IMR-90 (cell line): ENCODE measurements around the gene FRY. TPM values are rescaled to one million over a fixed set of nuclear protein-coding genes. Genes with fewer than 3 reads are reported as not detected.

ENCODE experiments used
- ATAC-seq: fragments of 200-7000 bp; cut with Tn5 transposase; 2 replicates; pipeline ENCODE4 v1.9.1; 2020; ENCODE audit warnings: low read depth, mild to moderate bottlenecking, moderate library complexity
- BruUV-seq: library from RNA; stranded (reverse); fragments of 400-500 nt; replicated peaks from 2 replicates; lab custom pipeline; 2021; lab: Mats Ljungman, UMichigan
- CTCF ChIA-PET: fragments of 300-600 bp; formaldehyde crosslinking; extraction: SDS; loops from one replicate; lab custom pipeline; 2021; ENCODE audit warnings: antibody characterized with exemption; lab: Yijun Ruan, JAX
- POLR2A ChIA-PET: fragments of 300-600 bp; sonication (Branson Sonifier 250); formaldehyde crosslinking; loops from one replicate; lab custom pipeline; 2022; ENCODE audit warnings: antibody characterized with exemption; ENCODE audit not compliant: unreplicated experiment; lab: Charles Lee
- DNase-seq: peaks from one replicate; pipeline ENCODE4 v3.0.0; 2013
- H2AFZ ChIP-seq: replicated peaks from 2 replicates; pipeline ENCODE3; 2013; ENCODE audit warnings: low read length, mild to moderate bottlenecking; ENCODE audit not compliant: poor library complexity
- H2AK5ac ChIP-seq: 2 replicates; pipeline ENCODE4 v1.6.1; 2013; ENCODE audit warnings: low read depth, low read length, inconsistent platforms
- H2AK9ac ChIP-seq: replicated peaks from 2 replicates; pipeline ENCODE3; 2013; ENCODE audit warnings: mild to moderate bottlenecking, low read depth, low read length, moderate library complexity; ENCODE audit not compliant: poor library complexity
- H2BK120ac ChIP-seq: 2 replicates; pipeline ENCODE4 v1.6.1; 2013; ENCODE audit warnings: low read depth, low read length, inconsistent platforms
- H2BK15ac ChIP-seq: 3 replicates; pipeline ENCODE4 v1.6.1; 2013; ENCODE audit warnings: low read depth, low read length, inconsistent platforms
- H2BK20ac ChIP-seq: 2 replicates; pipeline ENCODE4 v1.6.1; 2013; ENCODE audit warnings: low read depth, mild to moderate bottlenecking, inconsistent platforms, low read length, moderate library complexity
- H2BK5ac ChIP-seq: 2 replicates; pipeline ENCODE4 v1.6.1; 2013; ENCODE audit warnings: mild to moderate bottlenecking, low read depth, low read length, inconsistent platforms; ENCODE audit not compliant: poor library complexity, severe bottlenecking
- H3K14ac ChIP-seq: replicated peaks from 2 replicates; pipeline ENCODE4 v1.6.1; 2013; ENCODE audit warnings: low read depth, low read length, inconsistent platforms
- H3K18ac ChIP-seq: 2 replicates; pipeline ENCODE4 v1.6.1; 2013; ENCODE audit warnings: low read depth, low read length, control low read depth
- H3K23ac ChIP-seq: 2 replicates; pipeline ENCODE4 v1.6.1; 2013; ENCODE audit warnings: low read depth, low read length, inconsistent platforms
- H3K27ac ChIP-seq: 2 replicates; pipeline ENCODE4 v1.5.1; 2013; ENCODE audit warnings: mild to moderate bottlenecking, control low read depth, low read length; ENCODE audit not compliant: insufficient read depth
- H3K27me3 ChIP-seq: 2 replicates; pipeline ENCODE4 v1.6.1; 2013; ENCODE audit warnings: low read length; ENCODE audit not compliant: control insufficient read depth, insufficient read depth
- H3K36me3 ChIP-seq: 2 replicates; pipeline ENCODE4 v1.6.1; 2013; ENCODE audit warnings: low read length, mixed read lengths; ENCODE audit not compliant: control insufficient read depth, insufficient read depth
- H3K4ac ChIP-seq: 2 replicates; pipeline ENCODE4 v1.6.1; 2013; ENCODE audit warnings: low read depth, low read length, inconsistent platforms
- H3K4me1 ChIP-seq: 2 replicates; pipeline ENCODE4 v1.6.1; 2013; ENCODE audit warnings: low read length, mixed read lengths; ENCODE audit not compliant: control insufficient read depth, insufficient read depth
- H3K4me2 ChIP-seq: 2 replicates; pipeline ENCODE4 v1.6.1; 2013; ENCODE audit warnings: low read depth, mild to moderate bottlenecking, control low read depth, low read length, moderate library complexity
- H3K4me3 ChIP-seq: 2 replicates; pipeline ENCODE4 v1.5.1; 2013; ENCODE audit warnings: low read depth, mild to moderate bottlenecking, control low read depth, low read length, moderate library complexity; ENCODE audit not compliant: insufficient read depth
- H3K56ac ChIP-seq: 2 replicates; pipeline ENCODE4 v1.6.1; 2013; ENCODE audit warnings: low read length, inconsistent platforms; ENCODE audit not compliant: insufficient read depth; ENCODE audit errors: extremely low read depth
- H3K79me1 ChIP-seq, 2 experiments: 2 replicates each; pipeline ENCODE4 v1.6.1; 2013; ENCODE audit warnings: low read length in 2 of 2, inconsistent platforms in 1 of 2, low read depth in 1 of 2
- H3K9ac ChIP-seq: 2 replicates; pipeline ENCODE4 v1.6.1; 2013; ENCODE audit warnings: low read depth, low read length, control low read depth
- H3K9me1 ChIP-seq: 2 replicates; pipeline ENCODE4 v1.6.1; 2013; ENCODE audit warnings: low read length, inconsistent platforms; ENCODE audit not compliant: insufficient read depth
- H3K9me3 ChIP-seq: 2 replicates; pipeline ENCODE4 v1.6.1; 2013; ENCODE audit warnings: low read length; ENCODE audit not compliant: control insufficient read depth, insufficient read depth
- H4K20me1 ChIP-seq: 2 replicates; pipeline ENCODE4 v1.6.1; 2013; ENCODE audit warnings: low read length, inconsistent platforms; ENCODE audit not compliant: insufficient read depth
- H4K5ac ChIP-seq: 2 replicates; pipeline ENCODE4 v1.6.1; 2013; ENCODE audit warnings: mild to moderate bottlenecking, low read depth, low read length, control low read depth
- H4K8ac ChIP-seq, 2 experiments: 2 replicates each; pipeline ENCODE4 v1.6.1; 2013; ENCODE audit warnings: low read depth in 2 of 2, low read length in 2 of 2, control low read depth in 1 of 2, inconsistent platforms in 1 of 2
- H4K91ac ChIP-seq: 2 replicates; pipeline ENCODE4 v1.6.1; 2013; ENCODE audit warnings: low read depth, low read length, inconsistent platforms; ENCODE audit not compliant: insufficient read depth
- BHLHE40 ChIP-seq: fragments of 150-350 bp; IDR thresholded peaks from 2 replicates; pipeline ENCODE4 v1.6.1; 2016; ENCODE audit warnings: mild to moderate bottlenecking, low read depth, low read length
- CEBPB ChIP-seq: IDR thresholded peaks from 2 replicates; pipeline ENCODE4 v1.6.1; 2012; ENCODE audit warnings: low read depth, low read length, improper control_type of control experiment
- CHD1 ChIP-seq: IDR thresholded peaks from 2 replicates; pipeline ENCODE4 v1.6.1; 2012; ENCODE audit warnings: low read depth, low read length, improper control_type of control experiment
- FOS ChIP-seq: fragments of 150-350 bp; IDR thresholded peaks from 2 replicates; pipeline ENCODE4 v1.6.1; 2016; ENCODE audit warnings: low read depth, low read length
- MAZ ChIP-seq: IDR thresholded peaks from 2 replicates; pipeline ENCODE4 v1.6.1; 2012; ENCODE audit warnings: low read depth, mild to moderate bottlenecking, low read length, improper control_type of control experiment, moderate library complexity, borderline replicate concordance
- MXI1 ChIP-seq: IDR thresholded peaks from 2 replicates; pipeline ENCODE4 v1.6.1; 2012; ENCODE audit warnings: low read depth, mild to moderate bottlenecking, low read length, moderate library complexity, borderline replicate concordance
- NFE2L2 ChIP-seq: fragments of 150-350 bp; IDR thresholded peaks from 2 replicates; pipeline ENCODE4 v1.6.1; 2016; ENCODE audit warnings: low read depth, mild to moderate bottlenecking, low read length
- POLR2A ChIP-seq: IDR thresholded peaks from 2 replicates; pipeline ENCODE4 v1.6.1; 2012; ENCODE audit warnings: mild to moderate bottlenecking, low read depth, low read length
- RAD21 ChIP-seq: IDR thresholded peaks from 2 replicates; pipeline ENCODE4 v1.6.1; 2012; ENCODE audit warnings: low read length, improper control_type of control experiment
- RCOR1 ChIP-seq: IDR thresholded peaks from 2 replicates; pipeline ENCODE4 v1.6.1; 2012; ENCODE audit warnings: mild to moderate bottlenecking, low read length, improper control_type of control experiment; ENCODE audit not compliant: insufficient replicate concordance
- RFX5 ChIP-seq: IDR thresholded peaks from 2 replicates; pipeline ENCODE4 v1.8.0; 2012; ENCODE audit warnings: low read depth, mild to moderate bottlenecking, low read length, moderate library complexity
- SMC3 ChIP-seq: fragments of 150-350 bp; IDR thresholded peaks from 2 replicates; pipeline ENCODE4 v1.6.1; 2016; ENCODE audit warnings: low read depth, mild to moderate bottlenecking, antibody characterized with exemption, low read length, moderate library complexity
- WGBS, 2 experiments: methylation state at CpG; one replicate each; pipeline versions ENCODE4 v1.1.5 to v1.1.7; 2013; ENCODE audit warnings: missing lambda C conversion rate in 2 of 2; ENCODE audit not compliant: insufficient read length in 1 of 2; ENCODE audit errors: extremely low coverage in 2 of 2; 5-methylcytosine and 5-hydroxymethylcytosine counted together
- dilution Hi-C: fragments of 300-500 bp; cut with HindIII; formaldehyde crosslinking; loops from one replicate; pipeline ENCODE4 v1.14.3; 2018; ENCODE audit warnings: low sequenced_read_pairs; ENCODE audit not compliant: unreplicated experiment
- in situ Hi-C: fragments of 300-500 bp; cut with MboI; formaldehyde crosslinking; loops from 3 replicates; pipeline ENCODE4 v1.14.3; 2019; ENCODE audit warnings: low sequenced_read_pairs, inconsistent platforms, mixed read lengths
- intact Hi-C: fragments of 100-400 bp; cut with micrococcal nuclease; formaldehyde crosslinking; loops from 2 replicates; pipeline ENCODE4 v1.10.0; 2022
- polyA plus RNA-seq, 3 experiments: library from polyadenylated mRNA; depleted of rRNA; stranded (reverse); fragments of >200 nt; gene quantifications; 2 replicates each; pipeline ENCODE4 v1.2.3, GENCODE V29; 2012; ENCODE audit warnings: low replicate concordance in 1 of 3
- total RNA-seq: library from RNA; depleted of rRNA; stranded (reverse); fragments of >200 nt; gene quantifications from 2 replicates; pipeline ENCODE4 v1.2.3, GENCODE V29; 2012
- TF ChIP-seq, protein P1 (sequence below): fragments of 150-350 bp; IDR thresholded peaks from 2 replicates; pipeline ENCODE4 v1.6.1; 2017; ENCODE audit warnings: mild to moderate bottlenecking, antibody characterized with exemption, low read length, low read depth
- TF ChIP-seq, protein P2 (sequence below): fragments of 150-350 bp; IDR thresholded peaks from 2 replicates; pipeline ENCODE4 v1.6.1; 2016; ENCODE audit warnings: low read depth, mild to moderate bottlenecking, low read length, moderate library complexity, borderline replicate concordance
- TF ChIP-seq, protein P3 (sequence below): conservative IDR thresholded peaks from 2 replicates; pipeline ENCODE4 v1.5.1; 2012; ENCODE audit warnings: mild to moderate bottlenecking, low read depth, low read length, improper control_type of control experiment

FRY gene
- total and polyA plus RNA-seq, 2 of the 4 experiments (the other 2 are of a cell fraction) = 3.0 to 4.8 TPM

DNA sequence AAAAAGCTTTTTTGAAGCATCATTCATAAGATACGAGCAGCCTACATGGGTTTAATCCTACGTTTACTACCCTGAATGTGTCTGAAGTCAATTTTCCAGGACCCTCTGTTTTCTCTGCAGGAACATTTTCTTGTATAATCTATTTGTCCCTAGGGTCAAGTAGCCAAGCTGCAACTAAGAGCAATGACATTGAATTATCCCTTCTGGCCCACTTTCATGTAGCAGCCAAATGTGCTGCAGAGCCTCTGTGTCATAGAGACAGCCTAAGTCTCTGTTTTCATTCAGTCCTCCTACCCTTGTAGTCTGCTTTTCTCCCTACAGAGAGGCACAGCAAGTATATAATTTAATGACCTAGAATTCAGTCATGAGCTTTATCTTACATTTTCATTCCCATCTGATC, 201.5 kb downstream of the FRY start:
- H3K4ac ChIP-seq = no peak overlapping the region
- H2AFZ ChIP-seq = no peak overlapping the region
- no peaks in the 10 kb centered on the region for H3K9me3 ChIP-seq
- no peak overlapping the region for H3K56ac ChIP-seq
- ATAC-seq = no peak
- H3K9me1 ChIP-seq = peaks cover 7% of the 10 kb centered on the region
- H3K14ac ChIP-seq = no peak overlapping the region
- H3K27ac ChIP-seq = no peak overlapping the region
- H2BK20ac ChIP-seq = no peak overlapping the region
- no peak overlapping the region for H4K5ac ChIP-seq
- H3K23ac ChIP-seq = no peak overlapping the region
- H4K8ac ChIP-seq = no peak overlapping the region
- no peaks in the 10 kb centered on the region for H3K27me3 ChIP-seq
- no peak overlapping the region for H3K18ac ChIP-seq
- no peaks in the 10 kb centered on the region for H4K20me1 ChIP-seq
- H3K4me1 ChIP-seq = peaks cover 7% of the 10 kb centered on the region; the same call in 1 of the 2 replicates
- ChIA-PET CTCF (no interaction called here), POLR2A (no interaction called here)
- no peak overlapping the region for H2BK5ac ChIP-seq
- DNase-seq = no peak
- no peak overlapping the region for H2BK120ac ChIP-seq
- H2AK5ac ChIP-seq = no peak overlapping the region
- no peak overlapping the region for H2BK15ac ChIP-seq
- H3K4me3 ChIP-seq = no peak overlapping the region
- no peaks in the 10 kb centered on the region for H3K79me1 ChIP-seq
- intact Hi-C loops = no loop called here
- H3K9ac ChIP-seq = no peak overlapping the region
- WGBS, 2 experiments = 100% methylated on average over 1 of the region's 2 CpGs; no CpG with 5 or more reads in 1 of the 2 experiments
- dilution Hi-C loops = no loop called here
- H4K91ac ChIP-seq = no peak overlapping the region
- TF ChIP-seq CHD1 (no peak), FOS (no peak), MAZ (no peak), NFE2L2 (no peak), MXI1 (no peak), RCOR1 (no peak), BHLHE40 (no peak), POLR2A (no peak), CEBPB (no peak), RFX5 (no peak), SMC3 (no peak), RAD21 (no peak)
- TF ChIP-seq, protein P1, sequence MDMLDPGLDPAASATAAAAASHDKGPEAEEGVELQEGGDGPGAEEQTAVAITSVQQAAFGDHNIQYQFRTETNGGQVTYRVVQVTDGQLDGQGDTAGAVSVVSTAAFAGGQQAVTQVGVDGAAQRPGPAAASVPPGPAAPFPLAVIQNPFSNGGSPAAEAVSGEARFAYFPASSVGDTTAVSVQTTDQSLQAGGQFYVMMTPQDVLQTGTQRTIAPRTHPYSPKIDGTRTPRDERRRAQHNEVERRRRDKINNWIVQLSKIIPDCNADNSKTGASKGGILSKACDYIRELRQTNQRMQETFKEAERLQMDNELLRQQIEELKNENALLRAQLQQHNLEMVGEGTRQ = no peak
- TF ChIP-seq, protein P2, sequence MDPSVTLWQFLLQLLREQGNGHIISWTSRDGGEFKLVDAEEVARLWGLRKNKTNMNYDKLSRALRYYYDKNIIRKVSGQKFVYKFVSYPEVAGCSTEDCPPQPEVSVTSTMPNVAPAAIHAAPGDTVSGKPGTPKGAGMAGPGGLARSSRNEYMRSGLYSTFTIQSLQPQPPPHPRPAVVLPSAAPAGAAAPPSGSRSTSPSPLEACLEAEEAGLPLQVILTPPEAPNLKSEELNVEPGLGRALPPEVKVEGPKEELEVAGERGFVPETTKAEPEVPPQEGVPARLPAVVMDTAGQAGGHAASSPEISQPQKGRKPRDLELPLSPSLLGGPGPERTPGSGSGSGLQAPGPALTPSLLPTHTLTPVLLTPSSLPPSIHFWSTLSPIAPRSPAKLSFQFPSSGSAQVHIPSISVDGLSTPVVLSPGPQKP = no peak
- TF ChIP-seq, protein P3, sequence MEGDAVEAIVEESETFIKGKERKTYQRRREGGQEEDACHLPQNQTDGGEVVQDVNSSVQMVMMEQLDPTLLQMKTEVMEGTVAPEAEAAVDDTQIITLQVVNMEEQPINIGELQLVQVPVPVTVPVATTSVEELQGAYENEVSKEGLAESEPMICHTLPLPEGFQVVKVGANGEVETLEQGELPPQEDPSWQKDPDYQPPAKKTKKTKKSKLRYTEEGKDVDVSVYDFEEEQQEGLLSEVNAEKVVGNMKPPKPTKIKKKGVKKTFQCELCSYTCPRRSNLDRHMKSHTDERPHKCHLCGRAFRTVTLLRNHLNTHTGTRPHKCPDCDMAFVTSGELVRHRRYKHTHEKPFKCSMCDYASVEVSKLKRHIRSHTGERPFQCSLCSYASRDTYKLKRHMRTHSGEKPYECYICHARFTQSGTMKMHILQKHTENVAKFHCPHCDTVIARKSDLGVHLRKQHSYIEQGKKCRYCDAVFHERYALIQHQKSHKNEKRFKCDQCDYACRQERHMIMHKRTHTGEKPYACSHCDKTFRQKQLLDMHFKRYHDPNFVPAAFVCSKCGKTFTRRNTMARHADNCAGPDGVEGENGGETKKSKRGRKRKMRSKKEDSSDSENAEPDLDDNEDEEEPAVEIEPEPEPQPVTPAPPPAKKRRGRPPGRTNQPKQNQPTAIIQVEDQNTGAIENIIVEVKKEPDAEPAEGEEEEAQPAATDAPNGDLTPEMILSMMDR = no peak
- peaks cover 30% of the 10 kb centered on the region for H3K36me3 ChIP-seq
- no TSS peak for BruUV-seq
- no peak overlapping the region for H2AK9ac ChIP-seq
- in situ Hi-C loops = no loop called here
- no peak overlapping the region for H3K4me2 ChIP-seq
